Endothelial cell of umbilical vein (primary cell): ENCODE data around the gene PODNL1. TPM values are rescaled to one million over a fixed set of nuclear protein-coding genes. Genes with fewer than 3 reads are reported as not detected.

ENCODE experiments used
- BruUV-seq: library from RNA; stranded (reverse); fragments of 400-500 nt; replicated peaks from 2 replicates; lab custom pipeline; 2021; lab: Mats Ljungman, UMichigan
- CTCF ChIA-PET: fragments of 300-600, 350-600 bp; sonication (Branson Sonifier 250); formaldehyde crosslinking; loops from one replicate; lab custom pipeline; 2021; ENCODE audit warnings: antibody characterized with exemption, inconsistent platforms; lab: Charles Lee
- POLR2A ChIA-PET: fragments of 300-600, 350-600 bp; sonication (Branson Sonifier 250); formaldehyde crosslinking; loops from one replicate; lab custom pipeline; 2021; ENCODE audit warnings: antibody characterized with exemption, inconsistent platforms; lab: Charles Lee
- DNase-seq: peaks from one replicate; pipeline ENCODE4 v3.0.0-alpha.2; 2011; ENCODE audit warnings: low read depth, low spot score
- FAIRE-seq: peaks from 2 replicates; lab custom pipeline; 2011; peaks lifted over from hg19 to GRCh38; lab: Jason Lieb, UNC
- H2AFZ ChIP-seq: 2 replicates; pipeline ENCODE4 v1.6.0; 2012; ENCODE audit warnings: low read depth, low read length, control low read depth, inconsistent platforms
- H3K27ac ChIP-seq: 2 replicates; pipeline ENCODE4 v1.5.1; 2011; ENCODE audit warnings: low read depth, mild to moderate bottlenecking, control low read depth, low read length, moderate library complexity; ENCODE audit not compliant: insufficient read depth
- H3K27me3 ChIP-seq, 2 experiments: 2 replicates each; pipeline versions ENCODE4 v1.6.0 to v1.6.1; 2011; ENCODE audit warnings: low read length in 2 of 2, mixed read lengths in 1 of 2; ENCODE audit not compliant: control insufficient read depth in 2 of 2, insufficient read depth in 2 of 2
- H3K36me3 ChIP-seq, 2 experiments: 2 replicates in 1 of 2; 3 replicates in 1 of 2; pipeline ENCODE4 v1.5.1; 2011; ENCODE audit warnings: low read length in 2 of 2, mild to moderate bottlenecking in 1 of 2, moderate library complexity in 1 of 2; ENCODE audit not compliant: control insufficient read depth in 2 of 2, insufficient read depth in 2 of 2; ENCODE audit errors: extremely low read depth in 1 of 2
- H3K4me1 ChIP-seq: 3 replicates; pipeline ENCODE4 v1.5.1; 2011; ENCODE audit warnings: mild to moderate bottlenecking, low read length; ENCODE audit not compliant: control insufficient read depth, insufficient read depth; ENCODE audit errors: extremely low read depth
- H3K4me2 ChIP-seq: 2 replicates; pipeline ENCODE4 v1.6.1; 2011; ENCODE audit warnings: low read length, control low read depth, mixed read lengths; ENCODE audit not compliant: insufficient read depth
- H3K4me3 ChIP-seq, 3 experiments: fragments of 200-600 bp in 1 of 3; sonication (generic), shearing (Covaris generic) in 1 of 3; replicated peaks in 1 of 3; 2 replicates each; pipeline ENCODE4 v1.5.1; 2011 to 2016; ENCODE audit warnings: control low read depth in 3 of 3, low read length in 3 of 3, mild to moderate bottlenecking in 2 of 3, inconsistent platforms in 1 of 3, low read depth in 1 of 3, moderate library complexity in 1 of 3; ENCODE audit not compliant: insufficient read depth in 1 of 3
- H3K79me2 ChIP-seq: 2 replicates; pipeline ENCODE4 v1.6.0; 2012; ENCODE audit warnings: low read length, inconsistent platforms; ENCODE audit not compliant: control insufficient read depth, insufficient read depth
- H3K9ac ChIP-seq: replicated peaks from 2 replicates; pipeline ENCODE3; 2011; ENCODE audit warnings: low read length, control low read depth; ENCODE audit not compliant: insufficient read depth; ENCODE audit errors: extremely low read depth
- H3K9me1 ChIP-seq: replicated peaks from 3 replicates; pipeline ENCODE4 v1.6.0; 2011; ENCODE audit warnings: mild to moderate bottlenecking, low read length; ENCODE audit not compliant: control insufficient read depth, insufficient read depth; ENCODE audit errors: extremely low read depth
- H3K9me3 ChIP-seq: replicated peaks from 2 replicates; pipeline ENCODE4 v1.5.1; 2012; ENCODE audit warnings: low read length, inconsistent platforms; ENCODE audit not compliant: control insufficient read depth, insufficient read depth
- H4K20me1 ChIP-seq: replicated peaks from 2 replicates; pipeline ENCODE3; 2011; ENCODE audit warnings: mild to moderate bottlenecking, low read length; ENCODE audit not compliant: control insufficient read depth, insufficient read depth; ENCODE audit errors: extremely low read depth
- EZH2 ChIP-seq: IDR thresholded peaks from 2 replicates; pipeline ENCODE4 v1.6.1; 2012; ENCODE audit warnings: borderline replicate concordance, low read depth, mild to moderate bottlenecking, moderate library complexity, low read length, inconsistent platforms; ENCODE audit not compliant: severe bottlenecking
- FOS ChIP-seq: IDR thresholded peaks from 2 replicates; pipeline ENCODE4 v1.6.1; 2011; ENCODE audit warnings: mild to moderate bottlenecking, low read length, moderate library complexity, borderline replicate concordance; ENCODE audit not compliant: insufficient read depth
- GATA2 ChIP-seq: IDR thresholded peaks from 2 replicates; pipeline ENCODE4 v1.7.0; 2011; ENCODE audit warnings: low read depth, mild to moderate bottlenecking, moderate library complexity, mixed read lengths, low read length; ENCODE audit not compliant: insufficient read length, insufficient read depth
- JUN ChIP-seq: IDR thresholded peaks from 2 replicates; pipeline ENCODE4 v1.6.1; 2011; ENCODE audit warnings: borderline replicate concordance, low read depth; ENCODE audit not compliant: insufficient read length, insufficient read depth
- MYC ChIP-seq: IDR thresholded peaks from one replicate; pipeline ENCODE4 v1.6.1; 2011; ENCODE audit warnings: mild to moderate bottlenecking, low read depth, low read length
- POLR2A ChIP-seq: IDR thresholded peaks from 2 replicates; pipeline ENCODE4 v1.6.1; 2012; ENCODE audit warnings: low read depth, mild to moderate bottlenecking, control low read depth, low read length
- POLR2AphosphoS5 ChIP-seq: IDR thresholded peaks from 2 replicates; pipeline ENCODE4 v1.6.1; 2012; ENCODE audit warnings: low read depth, mild to moderate bottlenecking, control low read depth, low read length, moderate library complexity; ENCODE audit not compliant: insufficient read depth
- dilution Hi-C: fragments of 300-500 bp; cut with MboI; formaldehyde crosslinking; loops from one replicate; pipeline ENCODE4 v1.15.0; 2019; ENCODE audit warnings: low sequenced_read_pairs; ENCODE audit not compliant: extremely low pct_ligation_motif_present
- intact Hi-C: fragments of 100-400 bp; cut with micrococcal nuclease; formaldehyde crosslinking; loops from one replicate; pipeline ENCODE4 v1.10.0; 2022
- polyA plus RNA-seq, 4 experiments: library from polyadenylated mRNA; depleted of rRNA in 3 of 4; stranded (reverse) in 3 of 4; unstranded in 1 of 4; fragments of >200 nt; gene quantifications; 2 replicates each; pipeline versions ENCODE4 v1.2.1 to v1.2.3, GENCODE V29; 2011 to 2012; ENCODE audit warnings: missing spikeins in 1 of 4
- total RNA-seq: library from RNA; stranded (reverse); gene quantifications from 2 replicates; pipeline ENCODE4 v1.2.3, GENCODE V29; 2021
- TF ChIP-seq, protein P1 (sequence below), 2 donors: IDR thresholded peaks; 1 replicate in 1 of 2; 2 replicates in 1 of 2; pipeline ENCODE4 v1.5.1; 2011; ENCODE audit warnings: low read length in 2 of 2, mild to moderate bottlenecking in 2 of 2, moderate library complexity in 2 of 2, control low read depth in 1 of 2, inconsistent platforms in 1 of 2, low read depth in 1 of 2; ENCODE audit not compliant: insufficient read depth in 1 of 2; ENCODE audit errors: extremely low read depth in 1 of 2
- TF ChIP-seq, protein P2 (sequence below): IDR thresholded peaks from 2 replicates; pipeline ENCODE4 v1.6.1; 2011; ENCODE audit not compliant: insufficient read depth, insufficient read length

PODNL1 gene
- total and polyA plus RNA-seq, 2 donors (not counting 3 experiments of a cell fraction or from before 2014, with no cell fraction given), result 0.21 TPM; not detected in 1

DNA sequence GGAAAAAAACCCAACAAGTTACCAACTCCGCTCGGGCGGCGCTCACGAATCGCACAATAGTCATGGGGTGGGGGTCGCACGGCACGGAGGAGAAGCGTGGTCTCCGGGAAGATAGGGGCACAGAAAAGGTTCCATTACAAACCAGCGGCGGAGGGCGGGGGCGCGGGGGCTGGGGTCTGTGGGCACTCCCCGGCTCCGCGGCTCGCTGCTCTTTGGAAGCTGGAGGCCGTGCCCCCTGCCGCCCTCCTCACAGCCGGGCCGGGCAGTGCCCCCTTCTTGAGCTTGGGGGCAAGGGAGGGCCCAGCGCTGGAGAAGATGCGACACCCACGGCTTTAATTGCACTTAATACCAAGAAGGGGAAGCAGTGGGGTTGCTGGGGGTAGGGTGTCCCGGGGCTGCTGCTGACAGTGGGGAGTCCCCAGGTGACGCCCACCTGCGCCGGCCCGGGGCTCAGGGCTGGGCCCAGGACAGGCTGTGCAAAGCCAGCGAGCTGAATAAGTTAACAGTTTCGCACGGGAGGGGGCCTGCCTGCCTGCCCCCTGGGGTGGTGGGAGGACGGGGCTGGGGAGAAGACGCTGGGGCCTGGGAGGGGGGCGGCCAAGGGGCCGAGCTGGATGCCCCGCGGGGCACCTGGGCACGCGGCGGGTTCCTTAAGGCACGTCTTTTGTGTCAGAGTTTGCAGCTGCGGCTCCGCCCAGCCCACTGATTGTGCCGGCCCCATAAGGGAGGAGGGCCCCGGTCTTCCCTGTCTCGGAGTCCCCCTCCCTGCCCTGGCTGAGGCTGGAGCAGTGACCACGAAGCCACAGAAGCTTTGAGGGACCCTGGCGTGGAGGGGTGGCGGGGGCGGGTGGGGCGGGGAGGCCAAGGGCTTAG is 23.8 kb upstream of the PODNL1 start:
- Histone ChIP-seq H3K4me1 (no peaks in the 10 kb centered on the region), H3K4me2 (no peak overlapping the region), H3K4me3 (no peak overlapping the region), H3K9me1 (no peaks in the 10 kb centered on the region), H3K79me2 (no peaks in the 10 kb centered on the region), H3K9me3 (no peaks in the 10 kb centered on the region), H3K36me3 (peaks cover 11 to 31% of the 10 kb centered on the region in 2 experiments), H2AFZ (no peak overlapping the region), H3K9ac (no peak overlapping the region), H3K27ac (no peak overlapping the region), H4K20me1 (no peaks in the 10 kb centered on the region), H3K27me3 (no peaks in the 10 kb centered on the region)
- intact Hi-C loops, result no loop called here
- dilution Hi-C loops, result no loop called here
- TF ChIP-seq POLR2A (no peak), EZH2 (no peak), POLR2AphosphoS5 (no peak), MYC (no peak), JUN (no peak), GATA2 (no peak), FOS (no peak)
- TF ChIP-seq, protein P1, sequence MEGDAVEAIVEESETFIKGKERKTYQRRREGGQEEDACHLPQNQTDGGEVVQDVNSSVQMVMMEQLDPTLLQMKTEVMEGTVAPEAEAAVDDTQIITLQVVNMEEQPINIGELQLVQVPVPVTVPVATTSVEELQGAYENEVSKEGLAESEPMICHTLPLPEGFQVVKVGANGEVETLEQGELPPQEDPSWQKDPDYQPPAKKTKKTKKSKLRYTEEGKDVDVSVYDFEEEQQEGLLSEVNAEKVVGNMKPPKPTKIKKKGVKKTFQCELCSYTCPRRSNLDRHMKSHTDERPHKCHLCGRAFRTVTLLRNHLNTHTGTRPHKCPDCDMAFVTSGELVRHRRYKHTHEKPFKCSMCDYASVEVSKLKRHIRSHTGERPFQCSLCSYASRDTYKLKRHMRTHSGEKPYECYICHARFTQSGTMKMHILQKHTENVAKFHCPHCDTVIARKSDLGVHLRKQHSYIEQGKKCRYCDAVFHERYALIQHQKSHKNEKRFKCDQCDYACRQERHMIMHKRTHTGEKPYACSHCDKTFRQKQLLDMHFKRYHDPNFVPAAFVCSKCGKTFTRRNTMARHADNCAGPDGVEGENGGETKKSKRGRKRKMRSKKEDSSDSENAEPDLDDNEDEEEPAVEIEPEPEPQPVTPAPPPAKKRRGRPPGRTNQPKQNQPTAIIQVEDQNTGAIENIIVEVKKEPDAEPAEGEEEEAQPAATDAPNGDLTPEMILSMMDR (IDR thresholded peaks at IDR 0.05; ENCODE audit: extremely low read depth in 1 of 2, insufficient read depth in 1 of 2, low read depth in 1 of 2, low read length in 2 of 2), result no peak
- TF ChIP-seq, protein P2, sequence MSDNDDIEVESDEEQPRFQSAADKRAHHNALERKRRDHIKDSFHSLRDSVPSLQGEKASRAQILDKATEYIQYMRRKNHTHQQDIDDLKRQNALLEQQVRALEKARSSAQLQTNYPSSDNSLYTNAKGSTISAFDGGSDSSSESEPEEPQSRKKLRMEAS, result no peak
- no TSS peak for BruUV-seq
- POLR2A ChIA-PET, result interaction anchor here (0.7 kb wide), 1 partner anchor 44 kb away, joined by 13 read pairs; the partner anchor contains the start of gene RFX1
- no peak for FAIRE-seq
- DNase-seq, result no peak
- CTCF ChIA-PET, result interaction anchor here (1.2 to 2.4 kb wide), 4 partner anchors 9 to 110 kb away, joined by 3 to 13 read pairs (median 6); partner anchors contain the start of genes IL27RA and MISP3
